ENCODE results near the gene TLE4.

GRCh38 chr9:79691496-79691895, 119.7 kb downstream of the TLE4 start:
- TF ChIP-seq CTCF (conservative IDR thresholded peaks at IDR 0.05) (no peak), ZFX (IDR thresholded peaks at IDR 0.05) (no peak)

Measured in C4-2B (cell line).